Measurements from ENCODE around the gene ETFBKMT. TPM values are rescaled to one million over a fixed set of nuclear protein-coding genes. Genes with fewer than 3 reads are reported as not detected.

ETFBKMT gene
- total and polyA plus RNA-seq, 2 donors (not counting 1 experiment from before 2014, with no cell fraction given), result 2.8 to 6.1 TPM

GRCh38 chr12:31634620-31635019, 24.9 kb upstream of the ETFBKMT start:
- no peaks in the 10 kb centered on the region for H3K9me3 ChIP-seq (ENCODE audit: control insufficient read depth, insufficient read depth, low read depth, low read length)
- H3K4me1 ChIP-seq (ENCODE audit: control insufficient read depth, extremely low read depth, insufficient read depth, low read length), result no peaks in the 10 kb centered on the region
- no peak for DNase-seq (ENCODE audit: low read depth in 2 of 2)
- no peak overlapping the region for H3K4me3 ChIP-seq (replicated peaks in 1 of 4; ENCODE audit: control extremely low read depth in 1 of 4, insufficient read depth in 1 of 4, low read depth in 3 of 4, low read length in 4 of 4)
- H2AFZ ChIP-seq (ENCODE audit: low read length), result no peak overlapping the region
- H4K20me1 ChIP-seq (ENCODE audit: control insufficient read depth, extremely low read depth, insufficient read depth, low read length), result no peaks in the 10 kb centered on the region
- no peak overlapping the region for H3K4me2 ChIP-seq (ENCODE audit: extremely low read depth, insufficient read depth, low read length)
- H3K27me3 ChIP-seq (ENCODE audit: control insufficient read depth, insufficient read depth, low read length), result no peaks in the 10 kb centered on the region
- H3K79me2 ChIP-seq (ENCODE audit: control insufficient read depth, insufficient read depth, low read length), result no peaks in the 10 kb centered on the region
- no peaks in the 10 kb centered on the region for H3K36me3 ChIP-seq (ENCODE audit: control insufficient read depth, insufficient read depth, low read length)
- TF ChIP-seq EZH2 (IDR thresholded peaks at IDR 0.05; ENCODE audit: low read length, missing control alignments) (no peak), CTCF (conservative IDR thresholded peaks at IDR 0.05 in 1 of 2, IDR thresholded peaks at IDR 0.05 in 1 of 2; ENCODE audit: low read depth in 1 of 2, low read length in 2 of 2) (no peak)
- H3K9ac ChIP-seq (ENCODE audit: insufficient read depth, low read length), result no peak overlapping the region
- H3K27ac ChIP-seq (ENCODE audit: insufficient read depth, low read length), result no peak overlapping the region

DNA sequence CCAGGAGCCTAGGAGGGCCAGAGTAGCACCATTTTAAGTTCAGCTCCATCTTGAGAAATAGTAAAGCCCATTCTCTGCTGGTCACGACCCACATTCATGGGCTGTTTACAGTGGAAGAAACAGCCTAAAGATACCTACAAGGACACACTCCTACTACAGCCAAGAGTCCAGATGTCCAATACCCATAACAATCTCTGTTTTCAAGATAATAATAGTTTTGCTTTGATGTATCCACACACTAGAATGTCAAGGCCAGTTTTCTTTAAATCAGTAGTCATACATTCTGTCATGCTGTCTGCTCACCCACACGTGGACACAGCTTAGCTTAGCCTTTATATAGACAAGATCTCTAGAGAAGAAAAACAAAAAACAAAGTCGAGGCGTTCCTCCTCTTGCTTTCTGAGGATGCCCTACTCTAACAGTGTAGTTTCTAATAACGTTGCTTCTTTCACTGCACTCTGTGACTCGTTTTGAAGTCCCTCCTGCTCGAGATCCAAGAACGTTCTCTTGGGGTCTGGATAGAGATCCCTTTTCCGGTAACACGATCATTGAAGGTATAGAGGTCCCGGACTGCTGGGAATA, 17.9 kb upstream of the ETFBKMT start:
- Histone ChIP-seq H3K27ac (ENCODE audit: insufficient read depth, low read length) (no peak overlapping the region), H3K4me1 (ENCODE audit: control insufficient read depth, extremely low read depth, insufficient read depth, low read length) (no peaks in the 10 kb centered on the region), H3K79me2 (ENCODE audit: control insufficient read depth, insufficient read depth, low read length) (no peaks in the 10 kb centered on the region), H3K9me3 (ENCODE audit: control insufficient read depth, insufficient read depth, low read depth, low read length) (no peaks in the 10 kb centered on the region), H3K4me2 (ENCODE audit: extremely low read depth, insufficient read depth, low read length) (no peak overlapping the region), H3K9ac (ENCODE audit: insufficient read depth, low read length) (no peak overlapping the region), H3K4me3 (replicated peaks in 1 of 4; ENCODE audit: control extremely low read depth in 1 of 4, insufficient read depth in 1 of 4, low read depth in 3 of 4, low read length in 4 of 4) (no peak overlapping the region), H4K20me1 (ENCODE audit: control insufficient read depth, extremely low read depth, insufficient read depth, low read length) (no peaks in the 10 kb centered on the region), H3K27me3 (ENCODE audit: control insufficient read depth, insufficient read depth, low read length) (no peaks in the 10 kb centered on the region), H2AFZ (ENCODE audit: low read length) (no peak overlapping the region), H3K36me3 (ENCODE audit: control insufficient read depth, insufficient read depth, low read length) (no peaks in the 10 kb centered on the region)
- DNase-seq (ENCODE audit: low read depth in 2 of 2), result no peak
- no peak for TF ChIP-seq CTCF (conservative IDR thresholded peaks at IDR 0.05 in 1 of 2, IDR thresholded peaks at IDR 0.05 in 1 of 2; ENCODE audit: low read depth in 1 of 2, low read length in 2 of 2)
- TF ChIP-seq EZH2 (IDR thresholded peaks at IDR 0.05; ENCODE audit: low read length, missing control alignments), result no peak

- H3K4me2 ChIP-seq (ENCODE audit: extremely low read depth, insufficient read depth, low read length), result no peak overlapping the region
- H3K79me2 ChIP-seq (ENCODE audit: control insufficient read depth, insufficient read depth, low read length), result no peaks in the 10 kb centered on the region
- no peak overlapping the region for H3K4me3 ChIP-seq (replicated peaks in 1 of 4; ENCODE audit: control extremely low read depth in 1 of 4, insufficient read depth in 1 of 4, low read depth in 3 of 4, low read length in 4 of 4)
- H2AFZ ChIP-seq (ENCODE audit: low read length), result no peak overlapping the region
- DNase-seq (ENCODE audit: low read depth in 2 of 2), result no peak
- H3K27me3 ChIP-seq (ENCODE audit: control insufficient read depth, insufficient read depth, low read length), result no peaks in the 10 kb centered on the region
- TF ChIP-seq EZH2 (IDR thresholded peaks at IDR 0.05; ENCODE audit: low read length, missing control alignments) (no peak), CTCF (conservative IDR thresholded peaks at IDR 0.05 in 1 of 2, IDR thresholded peaks at IDR 0.05 in 1 of 2; ENCODE audit: low read depth in 1 of 2, low read length in 2 of 2) (no peak)
- no peaks in the 10 kb centered on the region for H3K4me1 ChIP-seq (ENCODE audit: control insufficient read depth, extremely low read depth, insufficient read depth, low read length)
- no peaks in the 10 kb centered on the region for H3K9me3 ChIP-seq (ENCODE audit: control insufficient read depth, insufficient read depth, low read depth, low read length)
- H4K20me1 ChIP-seq (ENCODE audit: control insufficient read depth, extremely low read depth, insufficient read depth, low read length), result no peaks in the 10 kb centered on the region
- no peak overlapping the region for H3K27ac ChIP-seq (ENCODE audit: insufficient read depth, low read length)
- no peaks in the 10 kb centered on the region for H3K36me3 ChIP-seq (ENCODE audit: control insufficient read depth, insufficient read depth, low read length)
- H3K9ac ChIP-seq (ENCODE audit: insufficient read depth, low read length), result no peak overlapping the region
Measured at GRCh38 chr12:31644536-31644935, 15.0 kb upstream of the ETFBKMT start.

Measured in fibroblast of lung (primary cell).